GM23338 (cell line): ENCODE measurements around the gene CCDC91. TPM values are rescaled to one million over a fixed set of nuclear protein-coding genes. Genes with fewer than 3 reads are reported as not detected.

Experiments
- ATAC-seq: fragments of 200-7000 bp; cut with Tn5 transposase; 3 replicates; pipeline ENCODE4 v1.9.1; 2020
- DNase-seq: peaks from one replicate; pipeline ENCODE4 v3.0.0-alpha.2; 2015; ENCODE audit warnings: low spot score
- H2AFZ ChIP-seq: fragments of 200-600 bp; sonication (generic); 2 replicates; pipeline ENCODE4 v1.8.0; 2016; ENCODE audit warnings: antibody characterized with exemption, mild to moderate bottlenecking, moderate library complexity
- H3F3A ChIP-seq: fragments of 200-600 bp; sonication (generic); replicated peaks from 2 replicates; pipeline ENCODE4 v1.8.0; 2017; ENCODE audit warnings: antibody characterized with exemption, mixed run types, low read depth
- H3K27ac ChIP-seq: fragments of 200-600 bp; sonication (generic); 2 replicates; pipeline ENCODE4 v1.6.1; 2016; ENCODE audit warnings: low read depth
- H3K27me3 ChIP-seq: fragments of 200-600 bp; sonication (generic); 2 replicates; pipeline ENCODE4 v1.8.0; 2016; ENCODE audit warnings: mild to moderate bottlenecking, mixed run types, moderate library complexity; ENCODE audit not compliant: insufficient read depth
- H3K36me3 ChIP-seq: fragments of 200-600 bp; sonication (generic); 2 replicates; pipeline ENCODE4 v1.8.0; 2016; ENCODE audit warnings: mild to moderate bottlenecking; ENCODE audit not compliant: insufficient read depth
- H3K4me1 ChIP-seq: fragments of 200-600 bp; sonication (generic); 2 replicates; pipeline ENCODE4 v1.8.0; 2016; ENCODE audit warnings: mild to moderate bottlenecking, moderate library complexity; ENCODE audit not compliant: insufficient read depth
- H3K4me2 ChIP-seq: fragments of 200-600 bp; sonication (generic); 2 replicates; pipeline ENCODE4 v1.7.1; 2017; ENCODE audit warnings: mixed run types
- H3K4me3 ChIP-seq: fragments of 200-600 bp; sonication (generic); 2 replicates; pipeline ENCODE4 v1.6.1; 2016; ENCODE audit warnings: mixed run types
- H3K79me2 ChIP-seq: fragments of 200-600 bp; sonication (generic); replicated peaks from 2 replicates; pipeline ENCODE4 v1.8.0; 2017; ENCODE audit warnings: mild to moderate bottlenecking; ENCODE audit not compliant: insufficient read depth
- H3K9me2 ChIP-seq: fragments of 200-600 bp; sonication (generic); 2 replicates; pipeline ENCODE4 v1.8.0; 2017; ENCODE audit not compliant: insufficient read depth
- H4K20me1 ChIP-seq: fragments of 200-600 bp; sonication (generic); replicated peaks from 2 replicates; pipeline ENCODE4 v1.8.0; 2017; ENCODE audit warnings: mild to moderate bottlenecking; ENCODE audit not compliant: insufficient read depth
- H3K27ac Mint-ChIP-seq: 2 replicates; pipeline ENCODE4 v1.8.0; 2020; ENCODE audit warnings: inconsistent platforms, mild to moderate bottlenecking, moderate library complexity, mixed read lengths
- H3K27me3 Mint-ChIP-seq: 3 replicates; pipeline ENCODE4 v1.8.0; 2022; ENCODE audit warnings: low read depth, mild to moderate bottlenecking, moderate library complexity, mixed read lengths, inconsistent platforms; ENCODE audit not compliant: insufficient read depth, poor library complexity
- H3K36me3 Mint-ChIP-seq: 3 replicates; pipeline ENCODE4 v1.8.0; 2021; ENCODE audit warnings: low read depth, mild to moderate bottlenecking, inconsistent platforms, moderate library complexity, mixed read lengths
- H3K4me1 Mint-ChIP-seq: 3 replicates; pipeline ENCODE4 v1.8.0; 2020; ENCODE audit warnings: mild to moderate bottlenecking, inconsistent platforms, mixed read lengths
- H3K4me3 Mint-ChIP-seq: 3 replicates; pipeline ENCODE4 v1.8.0; 2021; ENCODE audit warnings: moderate library complexity, mild to moderate bottlenecking, inconsistent platforms, mixed read lengths
- H3K9me3 Mint-ChIP-seq: 3 replicates; pipeline ENCODE4 v1.8.0; 2020; ENCODE audit warnings: moderate library complexity, mild to moderate bottlenecking, inconsistent platforms, mixed read lengths
- CREB1 ChIP-seq: fragments of 250-450 bp; sonication (Bioruptor Pico); IDR thresholded peaks from 2 replicates; pipeline ENCODE4 v1.5.0; 2020; ENCODE audit warnings: low read depth, mild to moderate bottlenecking, moderate library complexity
- CTCF ChIP-seq, 2 experiments: fragments of 200-600 bp in 1 of 2; sonication (generic) in 1 of 2; conservative IDR thresholded peaks; 2 replicates each; pipeline versions ENCODE4 v1.5.1 to v1.6.1; 2016 to 2017; ENCODE audit warnings: antibody characterized with exemption in 2 of 2, low read depth in 2 of 2, mild to moderate bottlenecking in 2 of 2, moderate library complexity in 1 of 2
- ETS1 ChIP-seq: IDR thresholded peaks from 2 replicates; pipeline ENCODE4 v1.6.1; 2016; ENCODE audit warnings: antibody characterized with exemption
- EZH2 ChIP-seq: fragments of 200-600 bp; sonication (generic); IDR thresholded peaks from one replicate; pipeline ENCODE4 v1.8.0; 2017; ENCODE audit warnings: antibody characterized with exemption, mild to moderate bottlenecking, low read depth; ENCODE audit not compliant: unreplicated experiment
- EZH2phosphoT487 ChIP-seq: fragments of 200-600 bp; sonication (generic); IDR thresholded peaks from one replicate; pipeline ENCODE4 v1.8.1; 2018; ENCODE audit warnings: antibody characterized with exemption; ENCODE audit not compliant: unreplicated experiment
- JUNB ChIP-seq: IDR thresholded peaks from one replicate; pipeline ENCODE4 v1.6.1; 2016; ENCODE audit warnings: antibody characterized with exemption; ENCODE audit not compliant: unreplicated experiment
- NANOG ChIP-seq: IDR thresholded peaks from 2 replicates; pipeline ENCODE4 v1.6.1; 2016; ENCODE audit warnings: antibody characterized with exemption, borderline replicate concordance
- POLR2AphosphoS5 ChIP-seq: IDR thresholded peaks from 2 replicates; pipeline ENCODE4 v1.6.1; 2016; ENCODE audit warnings: antibody characterized with exemption, low read depth
- REST ChIP-seq: IDR thresholded peaks from one replicate; pipeline ENCODE4 v1.6.1; 2018; ENCODE audit warnings: antibody characterized with exemption; ENCODE audit not compliant: unreplicated experiment
- STAT1 ChIP-seq: IDR thresholded peaks from one replicate; pipeline ENCODE4 v1.6.1; 2016; ENCODE audit warnings: antibody characterized with exemption; ENCODE audit not compliant: unreplicated experiment
- ZNF114 ChIP-seq: fragments of 250-450 bp; sonication (Bioruptor Pico); IDR thresholded peaks from 2 replicates; pipeline ENCODE4 v1.5.0; 2020; ENCODE audit warnings: mild to moderate bottlenecking, moderate library complexity
- ZNF331 ChIP-seq: fragments of 250-450 bp; sonication (Bioruptor Pico); IDR thresholded peaks from 2 replicates; pipeline ENCODE4 v1.5.0; 2020; ENCODE audit warnings: low read depth, mild to moderate bottlenecking, moderate library complexity
- ZNF462 ChIP-seq: fragments of 250-450 bp; sonication (Bioruptor Pico); IDR thresholded peaks from 2 replicates; pipeline ENCODE4 v1.5.0; 2020; ENCODE audit warnings: mild to moderate bottlenecking, moderate library complexity
- polyA plus RNA-seq: library from polyadenylated mRNA; unstranded; fragments of >200 nt; fragmentation: Nextera tagmentation; extraction: Ambion mirVana; gene quantifications from 2 replicates; pipeline ENCODE4 v1.2.1, GENCODE V29; 2016
- total RNA-seq: library from RNA; depleted of rRNA; stranded (reverse); fragments of >200 nt; shearing (Covaris generic); gene quantifications from 2 replicates; pipeline ENCODE4 v1.2.3, GENCODE V29; 2014

CCDC91 gene
- total and polyA plus RNA-seq, 2 experiments from 2014 or later: 24.7 to 48.7 TPM

GRCh38 chr12:28506271-28506670 lies 316.0 kb downstream of the CCDC91 start:
- Histone ChIP-seq H3K4me1 (peaks cover 5% of the 10 kb centered on the region), H3K4me3 (no peak overlapping the region), H3K27me3 (no peaks in the 10 kb centered on the region), H3F3A (no peaks in the 10 kb centered on the region), H4K20me1 (no peaks in the 10 kb centered on the region), H3K27ac (no peak overlapping the region), H3K79me2 (no peaks in the 10 kb centered on the region), H3K4me2 (0 out of 2 replicates have a peak overlapping the region, but pooled peaks have one; percentile 1), H2AFZ (no peak overlapping the region), H3K9me2 (no peaks in the 10 kb centered on the region), H3K36me3 (no peaks in the 10 kb centered on the region)
- no peak for TF ChIP-seq ETS1
- no peak for TF ChIP-seq EZH2
- TF ChIP-seq CREB1 (CRISPR knock-in tag): no peak
- TF ChIP-seq NANOG: no peak
- no peak for TF ChIP-seq JUNB
- TF ChIP-seq ZNF114 (CRISPR knock-in tag): no peak
- no peak for TF ChIP-seq POLR2AphosphoS5
- TF ChIP-seq EZH2phosphoT487: no peak
- no peak for TF ChIP-seq CTCF (conservative IDR thresholded peaks at IDR 0.05; ENCODE audit: low read depth in 2 of 2)
- no peak for TF ChIP-seq ZNF462 (CRISPR knock-in tag)
- no peak for TF ChIP-seq REST
- TF ChIP-seq ZNF331: no peak
- no peak for TF ChIP-seq STAT1
- Mint-ChIP-seq H3K4me1 (peaks cover 20% of the 10 kb centered on the region; the same call in 2 of the 3 replicates), H3K9me3 (peaks cover 4% of the 10 kb centered on the region; the same call in 2 of the 3 replicates), H3K36me3 (peaks cover 5% of the 10 kb centered on the region; the same call in 2 of the 3 replicates), H3K4me3 (no peak overlapping the region), H3K27ac (no peak overlapping the region), H3K27me3 (no peaks in the 10 kb centered on the region)
- DNase-seq (no peak), ATAC-seq (no peak)
